Eye (tissue), 1 donor: ENCODE results near the gene IL20RB.
A peak's percentile ranks its signal among the peaks of the same experiment; 100 is the strongest.
"Not testable (repeated sequence)": the region's sequence is repeated elsewhere in the genome, so short reads cannot be mapped to it uniquely, and the experiment has no call there.

Experiments
- DNase-seq: peaks from one replicate; pipeline ENCODE4 v3.0.0-alpha.2; 2015

Gene IL20RB

GRCh38 chr3:136989781-136990524, 32.2 kb downstream of the IL20RB start:
- no peak for DNase-seq

- DNase-seq: no peak
Measured at GRCh38 chr3:136990826-136991225, 33.0 kb downstream of the IL20RB start.

DNA sequence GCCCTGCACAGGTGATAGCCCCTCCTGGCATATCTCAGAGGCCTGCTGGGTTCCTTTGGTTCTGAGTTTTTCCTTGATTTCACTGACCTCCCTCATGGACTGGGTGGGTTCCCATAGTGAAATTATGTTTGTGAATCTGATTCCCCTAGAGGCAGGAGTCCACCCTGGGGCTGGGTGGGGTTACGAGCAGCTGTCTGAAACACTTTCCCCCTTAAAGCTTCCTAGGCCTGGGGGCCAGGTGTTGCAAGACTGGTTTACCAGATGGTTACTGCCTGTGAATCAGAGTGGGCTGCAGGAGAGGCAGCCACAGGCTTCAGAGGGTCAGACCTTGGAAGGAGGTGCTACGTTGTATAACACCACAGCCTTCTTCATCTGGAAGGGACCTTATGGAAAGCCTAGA, 34.3 kb downstream of the IL20RB start:
- no peak for DNase-seq

- peak; percentile 24 for DNase-seq
Measured at GRCh38 chr3:136994772-136995516, 37.2 kb downstream of the IL20RB start.

DNA sequence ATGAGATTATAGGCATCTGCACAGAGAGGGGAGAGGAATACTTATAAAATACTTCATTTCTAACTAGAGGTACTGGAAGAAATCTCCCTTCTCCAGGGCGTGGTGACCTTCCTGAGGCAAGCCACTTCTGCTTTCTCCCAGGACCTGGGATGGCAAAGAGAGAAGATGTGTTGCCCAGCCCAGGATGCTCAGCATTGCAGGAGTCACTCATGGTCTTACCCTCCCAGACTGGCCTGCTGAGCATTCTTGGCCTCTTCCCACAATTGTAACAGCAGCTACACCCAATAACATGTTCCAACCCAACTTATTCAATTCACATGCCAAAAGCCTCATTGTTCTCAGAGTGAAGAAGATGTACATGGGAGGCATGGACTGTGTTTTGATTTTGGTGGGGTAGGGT, 37.9 kb downstream of the IL20RB start:
- no peak for DNase-seq

DNA sequence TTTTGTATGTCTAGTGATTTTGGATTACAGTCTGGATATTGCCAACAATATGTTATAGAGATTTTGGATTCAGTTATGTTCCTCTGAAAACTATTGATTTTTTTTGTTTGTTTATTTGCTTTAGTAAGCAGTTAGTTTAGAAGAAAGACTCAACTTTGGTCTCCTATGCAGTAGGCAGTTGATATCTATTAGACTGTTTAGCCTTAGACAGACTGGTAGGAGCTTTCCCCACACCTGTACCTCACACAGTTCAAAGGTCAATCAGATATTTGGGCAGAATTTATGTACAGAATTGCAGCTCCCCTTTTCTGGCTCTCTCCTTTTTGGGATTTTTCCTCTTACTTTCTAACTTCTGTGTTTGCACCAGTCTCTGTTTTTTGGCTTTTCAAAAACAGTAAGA, 42.3 kb downstream of the IL20RB start:
- no peak for DNase-seq

- not testable (repeated sequence) for DNase-seq
Measured at GRCh38 chr3:137007376-137007775, 49.6 kb downstream of the IL20RB start.

DNA sequence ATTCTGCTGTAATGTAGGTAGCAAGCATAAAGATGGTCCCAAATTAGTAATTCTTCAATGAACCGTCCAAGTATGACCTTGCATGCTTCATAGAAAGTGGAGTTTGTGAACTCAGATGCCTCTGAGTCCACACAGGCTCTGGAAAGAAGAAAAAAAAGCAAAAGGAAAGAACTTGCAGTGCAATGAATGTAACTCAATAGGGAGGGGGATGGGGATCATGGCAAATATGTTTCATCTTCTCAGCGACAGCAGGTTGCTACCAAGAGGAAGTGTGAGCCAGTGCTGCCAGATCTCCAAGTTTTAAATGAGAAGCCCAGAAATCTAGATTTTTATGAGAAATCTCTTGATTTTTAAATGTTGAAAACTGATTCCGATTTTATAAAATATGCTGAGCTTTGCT, 50.3 kb downstream of the IL20RB start:
- no peak for DNase-seq

GRCh38 chr3:137008976-137009375, 51.2 kb downstream of the IL20RB start:
- DNase-seq: no peak

GRCh38 chr3:137010137-137010536, 52.4 kb downstream of the IL20RB start:
- DNase-seq: no peak

DNA sequence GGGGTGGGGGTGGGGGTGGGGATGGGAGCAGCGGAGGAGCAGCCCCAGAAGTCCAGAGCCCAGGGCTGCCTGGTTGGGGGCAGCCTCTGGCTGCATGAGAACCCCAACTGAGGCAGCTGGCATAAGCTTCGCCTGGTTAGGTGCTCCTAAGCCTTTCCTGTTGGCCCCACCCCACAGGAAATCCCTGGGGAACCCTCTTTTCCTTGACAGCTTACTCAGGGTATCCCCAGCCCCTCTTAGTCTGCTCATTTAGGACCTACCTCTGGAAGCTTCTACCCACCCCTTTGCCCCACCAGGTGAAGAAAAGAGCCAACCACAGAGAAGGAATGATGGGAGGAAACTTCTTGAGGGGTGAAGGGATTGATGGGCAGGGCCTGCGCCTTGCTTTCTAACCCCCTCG, 53.4 kb downstream of the IL20RB start:
- DNase-seq: no peak

GRCh38 chr3:137012097-137012501, 54.3 kb downstream of the IL20RB start:
- DNase-seq: no peak

DNA sequence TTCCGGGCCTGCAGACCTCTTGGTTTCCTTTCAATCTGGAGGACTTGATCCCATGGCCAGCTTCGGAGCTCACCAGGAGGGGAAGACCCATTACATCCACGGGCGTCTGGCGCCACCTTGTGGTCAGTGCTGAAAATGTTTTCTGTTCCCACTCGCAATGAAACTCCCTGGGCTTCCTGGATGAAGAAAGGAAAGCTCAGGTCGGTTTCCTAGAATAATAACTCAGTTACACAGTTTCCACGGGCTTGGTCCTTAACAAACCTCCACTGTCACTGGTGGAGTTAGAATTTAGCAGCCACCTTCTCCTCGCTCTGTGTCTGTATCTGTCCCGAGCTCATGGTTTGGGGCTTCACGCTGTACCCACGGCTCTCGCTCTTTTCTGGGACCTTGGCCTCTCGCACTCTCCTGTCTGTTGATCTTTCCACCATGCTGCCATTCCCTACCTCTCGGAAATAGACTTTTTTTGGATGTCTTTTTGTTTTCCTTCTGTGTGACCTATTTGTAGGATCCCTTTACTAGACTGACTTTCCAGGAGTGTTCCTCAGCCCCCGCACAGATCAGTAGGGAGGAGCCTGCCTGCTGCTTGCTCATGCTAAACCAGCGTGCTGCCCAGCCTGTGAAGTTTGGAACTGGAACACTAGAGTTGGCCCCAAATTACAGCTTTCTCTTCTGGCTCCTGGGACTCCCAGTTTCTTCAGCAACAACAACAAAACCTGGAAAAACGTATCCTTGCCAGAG, 56.3 kb downstream of the IL20RB start:
- peak; percentile 97 for DNase-seq

- not testable (repeated sequence) for DNase-seq
Measured at GRCh38 chr3:137017316-137017715, 59.5 kb downstream of the IL20RB start.

GRCh38 chr3:137020315-137020714, 62.5 kb downstream of the IL20RB start:
- DNase-seq: no peak

DNA sequence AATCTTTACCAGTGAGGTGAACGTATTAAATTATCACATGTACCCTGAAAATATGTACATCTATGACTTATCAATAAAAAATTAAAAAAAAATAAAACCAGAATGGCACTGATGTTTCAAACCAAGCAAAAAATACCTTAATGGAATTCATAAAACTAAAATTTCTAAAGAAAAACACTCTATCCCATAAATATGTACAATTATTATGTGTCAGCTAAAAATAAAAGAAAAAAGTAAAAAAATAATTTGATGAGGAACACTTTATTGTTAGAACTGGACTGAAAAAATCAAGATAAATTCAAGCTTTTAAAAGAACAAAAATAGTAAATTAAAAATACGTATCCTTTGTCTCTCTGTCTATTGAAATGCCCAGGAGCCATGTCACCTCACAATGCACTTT, 63.1 kb downstream of the IL20RB start:
- DNase-seq: no peak

DNA sequence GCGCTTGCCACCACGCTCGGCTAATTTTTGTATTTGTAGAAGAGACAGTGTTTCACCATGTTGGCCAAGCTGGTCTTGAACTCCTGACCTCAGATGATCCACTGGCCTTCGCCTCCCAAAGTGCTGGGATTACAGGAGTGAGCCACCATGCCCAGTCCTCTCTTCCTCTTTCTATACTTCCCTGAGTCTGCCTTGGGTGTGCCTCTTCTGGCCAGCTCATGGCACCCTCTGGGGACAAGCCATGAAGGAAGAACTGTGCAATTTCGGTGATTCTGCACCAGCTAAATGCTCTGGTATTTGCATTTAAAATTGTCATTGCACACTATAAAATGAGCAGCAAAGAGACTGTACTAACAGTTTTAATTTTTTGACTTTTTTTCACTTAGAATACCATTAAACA, 66.6 kb downstream of the IL20RB start:
- no peak for DNase-seq

DNA sequence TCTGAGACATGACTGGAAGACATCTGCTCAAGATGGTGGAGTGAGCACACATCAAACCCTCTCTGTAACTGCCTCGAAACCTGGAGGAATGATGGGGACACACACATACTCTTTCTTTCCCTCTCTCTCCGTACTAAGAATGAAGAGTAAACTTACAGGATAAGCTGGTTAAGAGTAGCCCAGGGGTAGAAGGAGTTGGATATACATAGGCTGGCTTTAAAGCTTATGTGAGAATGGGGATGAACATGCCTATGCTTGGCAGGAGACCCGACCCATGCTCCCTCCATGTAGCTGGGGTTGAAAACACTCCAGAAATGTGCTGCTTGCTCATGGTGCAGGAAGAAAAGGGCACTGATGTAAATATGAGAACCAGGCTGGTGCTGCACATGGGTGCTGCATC, 68.9 kb downstream of the IL20RB start:
- DNase-seq: no peak

DNA sequence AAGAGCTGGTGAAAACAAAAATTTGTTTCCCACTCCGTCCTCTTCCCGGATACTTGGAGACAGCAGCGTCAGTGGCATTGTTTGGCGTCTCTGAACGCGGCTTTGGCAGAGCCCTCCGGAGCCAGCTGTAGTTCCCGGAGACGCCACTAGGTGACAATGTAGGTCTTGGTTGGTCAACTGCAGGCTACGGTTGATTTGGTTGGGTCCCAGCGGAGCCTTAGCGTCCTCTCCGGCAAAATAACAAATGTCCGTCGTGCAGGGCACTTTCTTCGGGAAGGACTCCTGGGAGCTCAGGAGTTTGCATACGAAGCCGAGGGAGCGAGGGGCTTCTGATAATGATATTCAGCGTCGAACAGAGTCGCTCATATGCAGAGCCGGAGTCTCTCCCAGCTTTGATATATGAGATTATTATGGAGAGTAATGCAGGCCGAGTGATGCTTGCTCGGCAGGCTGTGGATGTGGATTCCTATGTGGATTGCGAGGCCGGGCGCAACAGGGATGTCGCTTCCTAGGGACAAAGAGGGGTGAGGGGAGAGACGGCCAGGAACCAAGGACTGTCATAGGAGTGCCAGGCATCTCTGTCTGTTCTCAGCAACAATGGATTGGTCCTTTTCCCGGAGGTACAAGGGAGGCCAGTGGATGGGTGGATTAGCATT, 74.8 kb downstream of the IL20RB start:
- peak; percentile 97 for DNase-seq

GRCh38 chr3:137035631-137036030, 77.8 kb downstream of the IL20RB start:
- no peak for DNase-seq

- DNase-seq: no peak
Measured at GRCh38 chr3:137039570-137039969, 81.8 kb downstream of the IL20RB start.

DNA sequence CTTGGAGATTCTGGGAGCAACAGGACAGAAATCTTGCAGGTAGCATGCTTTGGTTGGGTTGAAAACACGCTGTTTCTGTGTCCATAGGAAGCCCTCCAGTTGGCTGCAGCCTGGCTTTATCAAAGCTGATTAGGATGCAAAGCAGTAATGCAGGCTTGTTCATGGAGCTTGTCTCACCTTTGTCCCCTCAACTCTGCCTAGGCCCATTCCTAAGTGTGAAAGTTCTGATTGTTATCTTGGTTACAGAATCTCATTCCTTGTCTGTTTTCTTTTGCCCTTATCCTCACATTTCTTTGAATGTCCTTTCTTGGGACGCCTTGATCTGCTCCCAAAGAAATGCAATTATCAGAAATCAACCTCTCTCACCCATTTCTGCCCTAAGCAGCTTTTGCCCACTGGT, 83.5 kb downstream of the IL20RB start:
- no peak for DNase-seq

GRCh38 chr3:137041686-137042085, 83.9 kb downstream of the IL20RB start:
- DNase-seq: peak; percentile 24
